Muscle layer of colon (tissue), 2 donors: Measurements from ENCODE around the gene DEPDC5.
A peak's percentile ranks its signal among the peaks of the same experiment; 100 is the strongest.

Experiments
- H3K27ac ChIP-seq: one replicate; pipeline ENCODE4 v1.7.0; 2013; ENCODE audit warnings: low read depth, mild to moderate bottlenecking, low read length, moderate library complexity
- H3K27me3 ChIP-seq, 2 donors: one replicate each; pipeline ENCODE4 v1.7.0; 2013; ENCODE audit warnings: low read length in 2 of 2, mild to moderate bottlenecking in 2 of 2; ENCODE audit not compliant: insufficient read depth in 2 of 2, control insufficient read depth in 1 of 2
- H3K36me3 ChIP-seq: one replicate; pipeline ENCODE4 v1.7.0; 2013; ENCODE audit warnings: mild to moderate bottlenecking, low read length; ENCODE audit not compliant: insufficient read depth
- H3K4me1 ChIP-seq: one replicate; pipeline ENCODE4 v1.7.0; 2013; ENCODE audit warnings: mild to moderate bottlenecking, low read length; ENCODE audit not compliant: insufficient read depth
- H3K4me3 ChIP-seq, 2 donors: one replicate each; pipeline ENCODE4 v1.7.0; 2013; ENCODE audit warnings: low read length in 2 of 2, low read depth in 1 of 2, mild to moderate bottlenecking in 1 of 2, moderate library complexity in 1 of 2
- H3K9ac ChIP-seq: one replicate; pipeline ENCODE4 v1.7.0; 2013; ENCODE audit warnings: low read length
- H3K9me3 ChIP-seq: one replicate; pipeline ENCODE4 v1.7.0; 2013; ENCODE audit warnings: mild to moderate bottlenecking, low read length
- donor health status: abdominal sarcoma.
- donor health status: Adenocarcinoma of cecum.

The DEPDC5 gene

DNA sequence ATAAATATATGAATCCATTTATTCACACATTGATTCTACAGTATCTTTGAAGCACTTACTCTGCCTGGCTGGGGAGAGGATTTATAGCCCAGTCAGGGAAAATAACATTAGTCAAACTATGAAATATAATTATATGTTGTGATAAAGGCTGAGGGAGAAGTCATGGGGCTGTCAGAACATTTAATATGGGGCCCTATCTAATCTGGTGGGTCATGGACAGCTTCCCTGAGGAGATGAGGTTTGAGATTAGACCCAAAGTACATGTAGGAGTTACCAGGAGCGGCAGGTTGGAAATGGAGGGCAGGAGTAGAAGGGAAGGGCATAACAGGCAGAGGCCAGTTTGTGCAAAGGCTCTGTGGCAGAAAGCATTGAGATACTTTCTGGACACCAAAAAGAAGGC lies 86.2 kb downstream of the DEPDC5 start:
- no peak overlapping the region for H3K4me3 ChIP-seq
- H3K27me3 ChIP-seq = no peaks in the 10 kb centered on the region
- H3K9ac ChIP-seq = no peak overlapping the region
- H3K9me3 ChIP-seq = no peaks in the 10 kb centered on the region
- peaks cover 35% of the 10 kb centered on the region for H3K36me3 ChIP-seq
- H3K4me1 ChIP-seq = no peaks in the 10 kb centered on the region
- no peak overlapping the region for H3K27ac ChIP-seq

- H3K9ac ChIP-seq = no peak overlapping the region
- H3K4me1 ChIP-seq = no peaks in the 10 kb centered on the region
- no peaks in the 10 kb centered on the region for H3K9me3 ChIP-seq
- no peak overlapping the region for H3K4me3 ChIP-seq
- peaks cover 35% of the 10 kb centered on the region for H3K36me3 ChIP-seq
- H3K27ac ChIP-seq = no peak overlapping the region
- no peaks in the 10 kb centered on the region for H3K27me3 ChIP-seq
These were observed 86.8 kb downstream of the DEPDC5 start for GRCh38 chr22:31840585-31840984.

DNA sequence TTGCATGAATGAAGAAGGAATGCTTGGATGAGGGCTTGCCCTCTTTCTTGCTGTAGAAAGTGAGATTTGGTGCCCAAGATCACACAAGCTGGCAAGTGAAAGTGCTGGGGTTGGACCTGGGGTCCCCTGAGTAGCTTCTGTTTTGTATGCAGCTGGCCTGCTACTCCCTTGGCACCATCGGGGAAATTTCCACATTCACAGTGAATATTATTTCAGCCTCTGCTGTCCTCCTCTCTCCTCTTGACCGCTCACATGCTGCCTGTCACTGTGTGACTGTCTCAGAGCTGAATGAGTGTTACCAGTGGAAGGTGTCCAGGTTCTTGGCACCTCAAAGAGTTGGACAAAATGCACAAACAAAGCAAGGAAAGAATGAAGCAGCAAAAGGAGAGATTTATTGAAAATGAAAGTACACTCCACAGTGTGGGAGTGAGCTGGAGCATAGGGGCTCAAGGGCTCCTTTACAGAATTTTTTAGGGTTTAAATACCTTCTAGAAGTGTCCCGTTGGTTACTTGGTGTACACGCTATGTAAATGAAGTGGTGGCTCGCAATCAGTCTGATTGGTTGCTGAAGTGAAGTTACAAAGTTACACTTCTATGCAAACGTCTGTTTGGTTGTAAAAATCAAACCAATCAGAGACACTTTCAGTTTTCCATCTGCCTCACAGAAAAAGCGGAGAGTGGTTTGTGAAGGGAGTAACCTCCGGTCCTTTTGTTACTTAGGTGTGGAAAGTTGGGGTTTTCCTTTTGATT lies 87.4 kb downstream of the DEPDC5 start:
- Histone ChIP-seq H3K4me3 (peak overlapping the region in 1 of 2 donors; percentile 29), H3K9ac (no peak overlapping the region), H3K9me3 (no peaks in the 10 kb centered on the region), H3K4me1 (no peaks in the 10 kb centered on the region), H3K36me3 (peaks cover 36% of the 10 kb centered on the region), H3K27me3 (no peaks in the 10 kb centered on the region), H3K27ac (no peak overlapping the region)

DNA sequence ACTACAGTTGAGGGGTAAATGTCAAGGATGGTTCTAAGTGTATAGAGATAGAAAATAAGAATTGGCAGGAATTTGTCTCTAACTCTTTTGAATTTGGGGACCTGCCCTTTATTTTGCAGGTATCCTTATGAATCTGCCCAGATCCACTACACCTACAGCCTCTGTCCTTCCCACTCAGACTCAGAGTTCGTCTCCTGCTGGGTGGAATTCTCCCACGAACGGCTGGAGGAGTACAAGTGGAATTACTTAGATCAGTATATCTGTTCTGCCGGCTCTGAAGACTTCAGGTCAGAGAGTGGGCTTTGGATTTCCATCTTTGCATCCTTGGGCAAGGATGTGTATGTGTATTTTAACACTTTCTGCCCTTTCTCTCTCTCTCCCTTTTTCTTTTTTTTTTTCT lies 89.7 kb downstream of the DEPDC5 start:
- H3K27ac ChIP-seq = no peak overlapping the region
- no peaks in the 10 kb centered on the region for H3K4me1 ChIP-seq
- no peaks in the 10 kb centered on the region for H3K27me3 ChIP-seq
- H3K4me3 ChIP-seq = no peak overlapping the region
- peaks cover 50% of the 10 kb centered on the region for H3K36me3 ChIP-seq
- no peaks in the 10 kb centered on the region for H3K9me3 ChIP-seq
- no peak overlapping the region for H3K9ac ChIP-seq

- Histone ChIP-seq H3K4me1 (no peaks in the 10 kb centered on the region), H3K9me3 (no peaks in the 10 kb centered on the region), H3K9ac (no peak overlapping the region), H3K27ac (no peak overlapping the region), H3K36me3 (peaks cover 52% of the 10 kb centered on the region), H3K4me3 (no peak overlapping the region), H3K27me3 (no peaks in the 10 kb centered on the region)
These were observed 91.1 kb downstream of the DEPDC5 start for GRCh38 chr22:31844941-31845340.

DNA sequence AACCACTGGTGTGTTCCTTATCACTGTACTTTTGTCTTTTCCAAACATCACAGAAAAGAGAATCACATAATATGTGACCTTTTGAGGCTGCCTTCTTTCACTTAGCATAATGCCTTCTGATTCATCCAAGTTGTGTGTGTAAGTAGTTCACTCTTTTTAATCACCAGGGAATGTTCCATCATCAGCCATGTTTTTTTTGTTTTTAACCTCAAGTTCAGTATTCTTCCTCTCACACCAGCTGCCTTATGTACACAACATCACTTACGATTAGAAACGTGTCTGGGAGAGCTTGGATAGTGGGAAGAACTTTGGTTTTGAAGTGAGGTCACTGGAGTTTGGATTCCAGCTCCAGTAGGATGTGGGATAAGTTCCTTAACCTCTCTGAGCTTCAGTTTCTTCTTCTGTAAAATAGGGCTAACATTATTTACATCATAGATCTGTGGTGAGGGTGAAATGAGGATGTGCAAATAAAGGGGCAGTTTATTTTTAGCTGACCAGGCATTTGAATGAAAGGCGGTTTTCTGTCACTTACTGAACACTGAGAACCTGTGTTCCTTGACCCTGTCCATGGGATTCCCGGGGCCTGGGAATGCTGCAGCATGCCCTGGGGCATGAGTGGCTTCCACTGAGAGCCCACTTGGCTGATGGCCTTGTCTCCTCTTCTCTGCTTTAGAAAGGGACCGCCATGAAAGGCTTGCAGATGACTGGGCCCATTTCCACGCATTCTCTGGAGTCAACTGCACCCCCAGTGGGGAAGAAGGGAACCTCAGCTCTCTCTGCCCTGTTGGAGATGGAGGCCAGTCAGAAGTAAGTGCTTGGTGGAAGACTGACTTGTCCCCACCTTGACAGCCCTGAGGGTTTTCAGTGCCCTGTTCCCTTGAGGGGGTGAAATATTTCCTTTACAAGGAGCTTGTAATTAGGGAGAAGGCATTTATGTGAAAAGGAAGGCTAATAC lies 92.6 kb downstream of the DEPDC5 start:
- Histone ChIP-seq H3K4me3 (no peak overlapping the region), H3K9ac (no peak overlapping the region), H3K36me3 (peaks cover 58% of the 10 kb centered on the region), H3K4me1 (no peaks in the 10 kb centered on the region), H3K9me3 (no peaks in the 10 kb centered on the region), H3K27me3 (no peaks in the 10 kb centered on the region), H3K27ac (no peak overlapping the region)

DNA sequence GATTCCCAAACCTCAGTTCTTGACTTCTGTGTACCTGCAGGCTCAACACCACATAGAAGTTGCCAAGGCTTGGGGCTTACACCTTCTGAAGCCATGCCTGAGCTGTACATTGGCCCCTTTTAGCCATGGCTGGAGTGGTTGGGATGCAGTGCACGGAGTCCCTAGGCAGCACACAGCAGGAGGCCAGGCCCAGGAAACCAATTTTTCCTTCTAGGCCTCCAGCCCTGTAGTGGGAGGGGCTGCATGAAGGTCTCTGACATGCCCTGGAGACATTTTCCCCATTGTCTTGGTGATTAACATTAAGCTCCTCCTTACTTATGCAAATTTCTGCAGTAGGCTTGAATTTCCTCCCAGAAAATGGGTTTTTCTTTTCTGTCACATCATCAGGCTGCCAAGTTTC lies 94.6 kb downstream of the DEPDC5 start:
- Histone ChIP-seq H3K4me1 (no peaks in the 10 kb centered on the region), H3K4me3 (no peak overlapping the region), H3K9me3 (no peaks in the 10 kb centered on the region), H3K9ac (no peak overlapping the region), H3K27ac (no peak overlapping the region), H3K36me3 (peaks cover 60% of the 10 kb centered on the region), H3K27me3 (no peaks in the 10 kb centered on the region)

DNA sequence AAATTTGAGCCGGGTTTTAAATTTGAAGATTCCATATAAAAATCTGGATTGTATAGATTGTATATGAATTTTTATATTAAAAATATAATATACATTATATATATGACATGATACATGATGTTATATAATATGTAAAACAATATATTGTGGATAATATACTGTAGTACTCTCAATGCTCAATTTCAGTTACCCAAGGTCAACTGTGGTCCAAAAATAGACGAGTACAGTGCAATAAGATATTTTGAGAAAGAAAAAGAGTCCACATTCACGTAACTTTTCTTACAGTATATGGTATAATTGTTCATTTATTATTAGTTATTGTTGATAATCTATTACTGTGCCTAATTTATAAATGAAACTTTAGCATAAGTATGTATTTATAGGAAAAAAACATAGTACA lies 96.3 kb downstream of the DEPDC5 start:
- H3K36me3 ChIP-seq = peaks cover 53% of the 10 kb centered on the region
- no peaks in the 10 kb centered on the region for H3K27me3 ChIP-seq
- no peak overlapping the region for H3K4me3 ChIP-seq
- no peak overlapping the region for H3K9ac ChIP-seq
- H3K9me3 ChIP-seq = no peaks in the 10 kb centered on the region
- H3K27ac ChIP-seq = no peak overlapping the region
- no peaks in the 10 kb centered on the region for H3K4me1 ChIP-seq

DNA sequence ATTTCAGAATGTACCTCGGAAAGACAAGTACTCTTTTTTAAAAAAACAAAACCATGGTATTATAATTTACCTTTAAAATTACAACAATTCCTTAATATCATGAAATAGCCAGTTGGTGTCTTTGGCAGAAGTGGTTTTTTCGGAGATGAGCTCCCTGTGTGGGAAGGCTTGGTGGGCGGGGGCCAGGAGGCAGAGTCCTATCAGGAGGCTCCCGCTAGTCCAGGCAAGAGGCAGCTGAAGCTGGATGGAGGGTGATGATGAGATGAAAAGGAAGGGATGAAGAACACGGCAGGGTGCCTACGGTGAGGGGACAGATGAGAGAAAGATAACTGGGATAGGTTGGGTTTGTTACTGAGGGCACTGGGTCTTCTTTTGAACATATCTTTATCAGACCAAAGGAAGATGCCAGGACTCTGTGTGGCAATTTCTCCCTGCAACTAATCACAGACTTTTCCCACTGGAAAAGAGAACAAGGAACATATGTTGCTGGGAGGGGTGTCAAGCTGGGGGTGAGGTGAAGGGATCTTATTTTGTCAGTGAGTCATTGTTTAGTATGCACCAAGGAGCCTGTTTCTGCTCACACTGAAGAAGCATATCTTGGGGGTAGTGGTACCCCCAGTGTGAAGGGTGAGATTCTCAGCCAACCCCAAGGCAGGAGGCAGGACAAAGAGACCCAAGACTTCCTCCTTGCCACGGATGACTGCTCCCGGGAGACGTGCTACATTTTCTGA lies 99.0 kb downstream of the DEPDC5 start:
- no peaks in the 10 kb centered on the region for H3K4me1 ChIP-seq
- H3K9ac ChIP-seq = no peak overlapping the region
- peaks cover 29% of the 10 kb centered on the region for H3K36me3 ChIP-seq
- no peaks in the 10 kb centered on the region for H3K27me3 ChIP-seq
- H3K9me3 ChIP-seq = no peaks in the 10 kb centered on the region
- no peak overlapping the region for H3K27ac ChIP-seq
- no peak overlapping the region for H3K4me3 ChIP-seq

GRCh38 chr22:31853736-31854495 lies 100.1 kb downstream of the DEPDC5 start:
- Histone ChIP-seq H3K4me1 (no peaks in the 10 kb centered on the region), H3K9me3 (no peaks in the 10 kb centered on the region), H3K27me3 (no peaks in the 10 kb centered on the region), H3K4me3 (no peak overlapping the region), H3K9ac (no peak overlapping the region), H3K36me3 (peaks cover 24% of the 10 kb centered on the region), H3K27ac (no peak overlapping the region)

- H3K9ac ChIP-seq = no peak overlapping the region
- peaks cover 22% of the 10 kb centered on the region for H3K36me3 ChIP-seq
- no peak overlapping the region for H3K27ac ChIP-seq
These were observed 103.4 kb downstream of the DEPDC5 start for GRCh38 chr22:31857247-31857646.

More at GRCh38 chr22:31857247-31857646, 103.4 kb downstream of the DEPDC5 start:
- H3K9me3 ChIP-seq = no peaks in the 10 kb centered on the region
- H3K27me3 ChIP-seq = no peaks in the 10 kb centered on the region
- H3K4me1 ChIP-seq = no peaks in the 10 kb centered on the region
- no peak overlapping the region for H3K4me3 ChIP-seq
